GM23338 (cell line): ENCODE measurements around the gene PDSS1. TPM values are rescaled to one million over a fixed set of nuclear protein-coding genes. Genes with fewer than 3 reads are reported as not detected.

Experiments
- CREB1 ChIP-seq: fragments of 250-450 bp; sonication (Bioruptor Pico); IDR thresholded peaks from 2 replicates; pipeline ENCODE4 v1.5.0; 2020; ENCODE audit warnings: low read depth, mild to moderate bottlenecking, moderate library complexity
- EZH2phosphoT487 ChIP-seq: fragments of 200-600 bp; sonication (generic); IDR thresholded peaks from one replicate; pipeline ENCODE4 v1.8.1; 2018; ENCODE audit warnings: antibody characterized with exemption; ENCODE audit not compliant: unreplicated experiment
- NANOG ChIP-seq: IDR thresholded peaks from 2 replicates; pipeline ENCODE4 v1.6.1; 2016; ENCODE audit warnings: antibody characterized with exemption, borderline replicate concordance
- POLR2AphosphoS5 ChIP-seq: IDR thresholded peaks from 2 replicates; pipeline ENCODE4 v1.6.1; 2016; ENCODE audit warnings: antibody characterized with exemption, low read depth
- STAT1 ChIP-seq: IDR thresholded peaks from one replicate; pipeline ENCODE4 v1.6.1; 2016; ENCODE audit warnings: antibody characterized with exemption; ENCODE audit not compliant: unreplicated experiment
- ZNF114 ChIP-seq: fragments of 250-450 bp; sonication (Bioruptor Pico); IDR thresholded peaks from 2 replicates; pipeline ENCODE4 v1.5.0; 2020; ENCODE audit warnings: mild to moderate bottlenecking, moderate library complexity
- ZNF331 ChIP-seq: fragments of 250-450 bp; sonication (Bioruptor Pico); IDR thresholded peaks from 2 replicates; pipeline ENCODE4 v1.5.0; 2020; ENCODE audit warnings: low read depth, mild to moderate bottlenecking, moderate library complexity
- polyA plus RNA-seq: library from polyadenylated mRNA; unstranded; fragments of >200 nt; fragmentation: Nextera tagmentation; extraction: Ambion mirVana; gene quantifications from 2 replicates; pipeline ENCODE4 v1.2.1, GENCODE V29; 2016
- total RNA-seq: library from RNA; depleted of rRNA; stranded (reverse); fragments of >200 nt; shearing (Covaris generic); gene quantifications from 2 replicates; pipeline ENCODE4 v1.2.3, GENCODE V29; 2014
- TF ChIP-seq, protein P1 (sequence below): fragments of 250-450 bp; sonication (Bioruptor Pico); IDR thresholded peaks from 2 replicates; pipeline ENCODE4 v1.5.0; 2020; ENCODE audit warnings: mild to moderate bottlenecking, moderate library complexity
- TF ChIP-seq, protein P2 (sequence below): IDR thresholded peaks from one replicate; pipeline ENCODE4 v1.6.1; 2018; ENCODE audit warnings: antibody characterized with exemption; ENCODE audit not compliant: unreplicated experiment

The PDSS1 gene
- total and polyA plus RNA-seq, 2 experiments from 2014 or later, result 21.5 to 26.2 TPM

DNA sequence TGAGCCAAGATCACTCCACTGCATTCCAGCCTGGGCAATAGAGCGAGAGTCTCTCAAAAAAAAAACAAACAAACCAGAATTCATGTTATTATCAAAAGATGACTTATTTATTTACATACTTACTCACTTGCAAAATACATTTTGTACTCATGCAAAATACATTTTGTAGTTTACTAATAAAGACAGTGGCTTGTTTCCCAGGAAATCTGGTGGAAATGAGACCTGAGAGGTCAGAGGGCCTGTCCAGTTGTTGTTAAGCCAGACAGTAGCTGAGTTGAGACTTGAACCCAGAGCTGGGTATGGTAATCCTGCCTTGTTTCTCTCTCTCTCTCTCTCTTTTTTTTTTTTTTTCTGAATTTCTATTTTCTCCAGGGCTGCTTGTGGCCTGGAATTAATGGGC is 29.5 kb downstream of the PDSS1 start (continued):
- TF ChIP-seq, protein P1, sequence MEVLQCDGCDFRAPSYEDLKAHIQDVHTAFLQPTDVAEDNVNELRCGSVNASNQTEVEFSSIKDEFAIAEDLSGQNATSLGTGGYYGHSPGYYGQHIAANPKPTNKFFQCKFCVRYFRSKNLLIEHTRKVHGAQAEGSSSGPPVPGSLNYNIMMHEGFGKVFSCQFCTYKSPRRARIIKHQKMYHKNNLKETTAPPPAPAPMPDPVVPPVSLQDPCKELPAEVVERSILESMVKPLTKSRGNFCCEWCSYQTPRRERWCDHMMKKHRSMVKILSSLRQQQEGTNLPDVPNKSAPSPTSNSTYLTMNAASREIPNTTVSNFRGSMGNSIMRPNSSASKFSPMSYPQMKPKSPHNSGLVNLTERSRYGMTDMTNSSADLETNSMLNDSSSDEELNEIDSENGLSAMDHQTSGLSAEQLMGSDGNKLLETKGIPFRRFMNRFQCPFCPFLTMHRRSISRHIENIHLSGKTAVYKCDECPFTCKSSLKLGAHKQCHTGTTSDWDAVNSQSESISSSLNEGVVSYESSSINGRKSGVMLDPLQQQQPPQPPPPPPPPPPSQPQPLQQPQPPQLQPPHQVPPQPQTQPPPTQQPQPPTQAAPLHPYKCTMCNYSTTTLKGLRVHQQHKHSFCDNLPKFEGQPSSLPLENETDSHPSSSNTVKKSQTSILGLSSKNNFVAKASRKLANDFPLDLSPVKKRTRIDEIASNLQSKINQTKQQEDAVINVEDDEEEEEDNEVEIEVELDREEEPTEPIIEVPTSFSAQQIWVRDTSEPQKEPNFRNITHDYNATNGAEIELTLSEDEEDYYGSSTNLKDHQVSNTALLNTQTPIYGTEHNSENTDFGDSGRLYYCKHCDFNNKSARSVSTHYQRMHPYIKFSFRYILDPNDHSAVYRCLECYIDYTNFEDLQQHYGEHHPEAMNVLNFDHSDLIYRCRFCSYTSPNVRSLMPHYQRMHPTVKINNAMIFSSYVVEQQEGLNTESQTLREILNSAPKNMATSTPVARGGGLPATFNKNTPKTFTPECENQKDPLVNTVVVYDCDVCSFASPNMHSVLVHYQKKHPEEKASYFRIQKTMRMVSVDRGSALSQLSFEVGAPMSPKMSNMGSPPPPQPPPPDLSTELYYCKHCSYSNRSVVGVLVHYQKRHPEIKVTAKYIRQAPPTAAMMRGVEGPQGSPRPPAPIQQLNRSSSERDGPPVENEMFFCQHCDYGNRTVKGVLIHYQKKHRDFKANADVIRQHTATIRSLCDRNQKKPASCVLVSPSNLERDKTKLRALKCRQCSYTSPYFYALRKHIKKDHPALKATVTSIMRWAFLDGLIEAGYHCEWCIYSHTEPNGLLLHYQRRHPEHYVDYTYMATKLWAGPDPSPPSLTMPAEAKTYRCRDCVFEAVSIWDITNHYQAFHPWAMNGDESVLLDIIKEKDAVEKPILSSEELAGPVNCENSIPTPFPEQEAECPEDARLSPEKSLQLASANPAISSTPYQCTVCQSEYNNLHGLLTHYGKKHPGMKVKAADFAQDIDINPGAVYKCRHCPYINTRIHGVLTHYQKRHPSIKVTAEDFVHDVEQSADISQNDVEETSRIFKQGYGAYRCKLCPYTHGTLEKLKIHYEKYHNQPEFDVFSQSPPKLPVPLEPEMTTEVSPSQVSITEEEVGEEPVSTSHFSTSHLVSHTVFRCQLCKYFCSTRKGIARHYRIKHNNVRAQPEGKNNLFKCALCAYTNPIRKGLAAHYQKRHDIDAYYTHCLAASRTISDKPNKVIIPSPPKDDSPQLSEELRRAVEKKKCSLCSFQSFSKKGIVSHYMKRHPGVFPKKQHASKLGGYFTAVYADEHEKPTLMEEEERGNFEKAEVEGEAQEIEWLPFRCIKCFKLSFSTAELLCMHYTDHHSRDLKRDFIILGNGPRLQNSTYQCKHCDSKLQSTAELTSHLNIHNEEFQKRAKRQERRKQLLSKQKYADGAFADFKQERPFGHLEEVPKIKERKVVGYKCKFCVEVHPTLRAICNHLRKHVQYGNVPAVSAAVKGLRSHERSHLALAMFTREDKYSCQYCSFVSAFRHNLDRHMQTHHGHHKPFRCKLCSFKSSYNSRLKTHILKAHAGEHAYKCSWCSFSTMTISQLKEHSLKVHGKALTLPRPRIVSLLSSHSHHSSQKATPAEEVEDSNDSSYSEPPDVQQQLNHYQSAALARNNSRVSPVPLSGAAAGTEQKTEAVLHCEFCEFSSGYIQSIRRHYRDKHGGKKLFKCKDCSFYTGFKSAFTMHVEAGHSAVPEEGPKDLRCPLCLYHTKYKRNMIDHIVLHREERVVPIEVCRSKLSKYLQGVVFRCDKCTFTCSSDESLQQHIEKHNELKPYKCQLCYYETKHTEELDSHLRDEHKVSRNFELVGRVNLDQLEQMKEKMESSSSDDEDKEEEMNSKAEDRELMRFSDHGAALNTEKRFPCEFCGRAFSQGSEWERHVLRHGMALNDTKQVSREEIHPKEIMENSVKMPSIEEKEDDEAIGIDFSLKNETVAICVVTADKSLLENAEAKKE (CRISPR knock-in tag), result no peak
- TF ChIP-seq, protein P2, sequence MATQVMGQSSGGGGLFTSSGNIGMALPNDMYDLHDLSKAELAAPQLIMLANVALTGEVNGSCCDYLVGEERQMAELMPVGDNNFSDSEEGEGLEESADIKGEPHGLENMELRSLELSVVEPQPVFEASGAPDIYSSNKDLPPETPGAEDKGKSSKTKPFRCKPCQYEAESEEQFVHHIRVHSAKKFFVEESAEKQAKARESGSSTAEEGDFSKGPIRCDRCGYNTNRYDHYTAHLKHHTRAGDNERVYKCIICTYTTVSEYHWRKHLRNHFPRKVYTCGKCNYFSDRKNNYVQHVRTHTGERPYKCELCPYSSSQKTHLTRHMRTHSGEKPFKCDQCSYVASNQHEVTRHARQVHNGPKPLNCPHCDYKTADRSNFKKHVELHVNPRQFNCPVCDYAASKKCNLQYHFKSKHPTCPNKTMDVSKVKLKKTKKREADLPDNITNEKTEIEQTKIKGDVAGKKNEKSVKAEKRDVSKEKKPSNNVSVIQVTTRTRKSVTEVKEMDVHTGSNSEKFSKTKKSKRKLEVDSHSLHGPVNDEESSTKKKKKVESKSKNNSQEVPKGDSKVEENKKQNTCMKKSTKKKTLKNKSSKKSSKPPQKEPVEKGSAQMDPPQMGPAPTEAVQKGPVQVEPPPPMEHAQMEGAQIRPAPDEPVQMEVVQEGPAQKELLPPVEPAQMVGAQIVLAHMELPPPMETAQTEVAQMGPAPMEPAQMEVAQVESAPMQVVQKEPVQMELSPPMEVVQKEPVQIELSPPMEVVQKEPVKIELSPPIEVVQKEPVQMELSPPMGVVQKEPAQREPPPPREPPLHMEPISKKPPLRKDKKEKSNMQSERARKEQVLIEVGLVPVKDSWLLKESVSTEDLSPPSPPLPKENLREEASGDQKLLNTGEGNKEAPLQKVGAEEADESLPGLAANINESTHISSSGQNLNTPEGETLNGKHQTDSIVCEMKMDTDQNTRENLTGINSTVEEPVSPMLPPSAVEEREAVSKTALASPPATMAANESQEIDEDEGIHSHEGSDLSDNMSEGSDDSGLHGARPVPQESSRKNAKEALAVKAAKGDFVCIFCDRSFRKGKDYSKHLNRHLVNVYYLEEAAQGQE, result no peak
- no peak for TF ChIP-seq NANOG
- no peak for TF ChIP-seq EZH2phosphoT487
- no peak for TF ChIP-seq POLR2AphosphoS5
- TF ChIP-seq STAT1, result no peak
- TF ChIP-seq ZNF331 (CRISPR knock-in tag), result no peak
- no peak for TF ChIP-seq ZNF114 (CRISPR knock-in tag)
- no peak for TF ChIP-seq CREB1 (CRISPR knock-in tag)
